SK-N-SH treated with all-trans-retinoic acid at 6 μM for 48 hours (cell line): Measurements from ENCODE around the gene MYH6.

Experiments used
- ATAC-seq: fragments of 200-7000 bp; cut with Tn5 transposase; 3 replicates; pipeline ENCODE4 v1.9.1; 2020; ENCODE audit warnings: mild to moderate bottlenecking, moderate library complexity
- ARNTL ChIP-seq: fragments of 450-650 bp; formaldehyde crosslinking; IDR thresholded peaks from 2 replicates; pipeline ENCODE4 v1.5.0; 2020; ENCODE audit warnings: low read depth, mild to moderate bottlenecking, moderate library complexity, borderline replicate concordance
- BACH2 ChIP-seq: fragments of 250-450 bp; sonication (Bioruptor Pico); IDR thresholded peaks from 2 replicates; pipeline ENCODE4 v1.9.0; 2021; ENCODE audit warnings: mild to moderate bottlenecking, borderline replicate concordance
- CREB5 ChIP-seq: fragments of 250-450 bp; sonication (Bioruptor Pico); IDR thresholded peaks from 2 replicates; pipeline ENCODE4 v1.5.1; 2020; ENCODE audit warnings: low read depth, mild to moderate bottlenecking, moderate library complexity
- CSDC2 ChIP-seq: fragments of 250-450 bp; sonication (Bioruptor Pico); IDR thresholded peaks from 2 replicates; pipeline ENCODE4 v1.5.0; 2020; ENCODE audit warnings: mild to moderate bottlenecking, moderate library complexity
- ESRRG ChIP-seq: fragments of 250-450 bp; sonication (Bioruptor Pico); IDR thresholded peaks from 2 replicates; pipeline ENCODE4 v1.6.1; 2021; ENCODE audit warnings: mild to moderate bottlenecking
- ISL1 ChIP-seq: fragments of 250-450 bp; sonication (Bioruptor Pico); IDR thresholded peaks from 2 replicates; pipeline ENCODE4 v2.1.2; 2022; ENCODE audit warnings: mild to moderate bottlenecking, moderate library complexity
- OSR1 ChIP-seq: fragments of 250-450 bp; sonication (Bioruptor Pico); IDR thresholded peaks from 2 replicates; pipeline ENCODE4 v1.8.0; 2022; ENCODE audit warnings: moderate library complexity, mild to moderate bottlenecking, inconsistent platforms
- PATZ1 ChIP-seq: fragments of 250-450 bp; sonication (Bioruptor Pico); IDR thresholded peaks from 2 replicates; pipeline ENCODE4 v1.8.0; 2020; ENCODE audit warnings: mild to moderate bottlenecking, moderate library complexity, borderline replicate concordance
- RARB ChIP-seq: fragments of 250-450 bp; sonication (Bioruptor Pico); IDR thresholded peaks from 2 replicates; pipeline ENCODE4 v1.8.0; 2021; ENCODE audit warnings: mild to moderate bottlenecking, moderate library complexity
- SNAI2 ChIP-seq: fragments of 250-450 bp; sonication (Bioruptor Pico); IDR thresholded peaks from 2 replicates; pipeline ENCODE4 v1.5.0; 2020; ENCODE audit warnings: mild to moderate bottlenecking, moderate library complexity
- TCF4 ChIP-seq: fragments of 250-450 bp; sonication (Bioruptor Pico); IDR thresholded peaks from 2 replicates; pipeline ENCODE4 v1.8.0; 2021; ENCODE audit warnings: mild to moderate bottlenecking, moderate library complexity, borderline replicate concordance
- TOX ChIP-seq: fragments of 250-450 bp; sonication (Bioruptor Pico); IDR thresholded peaks from 2 replicates; pipeline ENCODE4 v1.8.0; 2021; ENCODE audit warnings: mild to moderate bottlenecking, moderate library complexity, borderline replicate concordance
- TSHZ2 ChIP-seq: fragments of 250-450 bp; sonication (Bioruptor Pico); IDR thresholded peaks from 2 replicates; pipeline ENCODE4 v1.5.0; 2020; ENCODE audit warnings: mild to moderate bottlenecking, moderate library complexity
- ZC3H10 ChIP-seq: fragments of 250-450 bp; sonication (Bioruptor Pico); IDR thresholded peaks from 2 replicates; pipeline ENCODE4 v1.5.1; 2021; ENCODE audit warnings: mild to moderate bottlenecking, moderate library complexity
- ZFP3 ChIP-seq: fragments of 250-450 bp; sonication (Bioruptor Pico); IDR thresholded peaks from 2 replicates; pipeline ENCODE4 v1.5.0; 2020; ENCODE audit warnings: mild to moderate bottlenecking, moderate library complexity
- ZFP30 ChIP-seq: fragments of 450-650 bp; formaldehyde crosslinking; IDR thresholded peaks from 2 replicates; pipeline ENCODE4 v1.5.0; 2022; ENCODE audit warnings: mild to moderate bottlenecking, moderate library complexity
- ZNF565 ChIP-seq: fragments of 450-650 bp; formaldehyde crosslinking; conservative IDR thresholded peaks from 2 replicates; pipeline ENCODE4 v1.5.0; 2020; ENCODE audit warnings: low read depth, mild to moderate bottlenecking, moderate library complexity
- TF ChIP-seq, protein P1 (sequence below): fragments of 250-450 bp; sonication (Bioruptor Pico); IDR thresholded peaks from 2 replicates; pipeline ENCODE4 v1.8.0; 2021; ENCODE audit warnings: low read depth, mild to moderate bottlenecking, moderate library complexity, borderline replicate concordance
- TF ChIP-seq, protein P2 (sequence below): fragments of 250-450 bp; sonication (Bioruptor Pico); IDR thresholded peaks from 2 replicates; pipeline ENCODE4 v1.5.1; 2021; ENCODE audit warnings: mild to moderate bottlenecking, moderate library complexity

The MYH6 gene

DNA sequence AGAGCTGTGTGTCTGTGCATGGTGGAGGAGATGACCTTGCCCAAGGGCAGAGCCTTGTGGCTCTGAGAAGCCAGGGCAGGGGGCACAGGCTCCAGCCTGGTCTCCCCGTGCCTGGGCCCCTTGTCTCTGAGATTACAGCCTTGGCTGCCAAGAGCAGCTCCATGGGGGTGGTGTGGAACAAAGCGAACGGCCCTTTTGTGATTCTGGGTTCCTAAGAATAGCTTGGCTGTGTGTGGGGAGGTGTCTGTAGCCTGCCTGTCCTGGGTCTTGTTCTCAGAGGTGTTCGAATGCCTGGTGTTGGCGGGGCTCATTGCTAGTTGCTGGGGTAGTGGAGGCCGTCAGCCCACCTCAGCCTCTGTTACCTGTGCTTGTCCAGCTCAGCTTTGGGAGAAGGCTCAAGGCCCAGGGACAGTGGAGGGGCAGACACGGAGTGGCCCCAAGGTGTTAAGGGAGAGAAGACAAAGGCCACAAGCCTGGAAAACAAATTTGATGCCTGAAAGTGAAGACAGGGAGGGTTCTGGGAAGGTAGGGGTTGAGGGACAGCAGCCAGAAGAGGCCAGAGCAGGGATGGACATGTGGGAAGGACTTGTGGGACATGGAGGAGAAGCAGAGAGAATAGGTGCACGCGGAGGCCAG, 34.8 kb upstream of the MYH6 start:
- TF ChIP-seq ZFP3 (CRISPR knock-in tag), result no peak
- no peak for TF ChIP-seq ISL1 (CRISPR knock-in tag)
- no peak for TF ChIP-seq ESRRG (CRISPR knock-in tag)
- no peak for TF ChIP-seq ZFP30
- TF ChIP-seq TOX, result no peak
- no peak for TF ChIP-seq SNAI2
- TF ChIP-seq CSDC2, result no peak
- TF ChIP-seq CREB5 (CRISPR knock-in tag), result no peak
- TF ChIP-seq RARB (CRISPR knock-in tag), result no peak
- TF ChIP-seq ARNTL (CRISPR knock-in tag), result no peak
- no peak for TF ChIP-seq ZNF565 (CRISPR knock-in tag)
- no peak for TF ChIP-seq TSHZ2 (CRISPR knock-in tag)
- TF ChIP-seq BACH2 (CRISPR knock-in tag), result no peak
- TF ChIP-seq OSR1 (CRISPR knock-in tag), result no peak
- TF ChIP-seq, protein P1, sequence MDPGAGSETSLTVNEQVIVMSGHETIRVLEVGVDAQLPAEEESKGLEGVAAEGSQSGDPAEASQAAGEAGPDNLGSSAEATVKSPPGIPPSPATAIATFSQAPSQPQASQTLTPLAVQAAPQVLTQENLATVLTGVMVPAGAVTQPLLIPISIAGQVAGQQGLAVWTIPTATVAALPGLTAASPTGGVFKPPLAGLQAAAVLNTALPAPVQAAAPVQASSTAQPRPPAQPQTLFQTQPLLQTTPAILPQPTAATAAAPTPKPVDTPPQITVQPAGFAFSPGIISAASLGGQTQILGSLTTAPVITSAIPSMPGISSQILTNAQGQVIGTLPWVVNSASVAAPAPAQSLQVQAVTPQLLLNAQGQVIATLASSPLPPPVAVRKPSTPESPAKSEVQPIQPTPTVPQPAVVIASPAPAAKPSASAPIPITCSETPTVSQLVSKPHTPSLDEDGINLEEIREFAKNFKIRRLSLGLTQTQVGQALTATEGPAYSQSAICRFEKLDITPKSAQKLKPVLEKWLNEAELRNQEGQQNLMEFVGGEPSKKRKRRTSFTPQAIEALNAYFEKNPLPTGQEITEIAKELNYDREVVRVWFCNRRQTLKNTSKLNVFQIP (CRISPR knock-in tag), result no peak
- no peak for TF ChIP-seq ZC3H10 (CRISPR knock-in tag)
- TF ChIP-seq TCF4 (CRISPR knock-in tag), result no peak
- ATAC-seq, result no peak

- TF ChIP-seq TSHZ2 (CRISPR knock-in tag), result no peak
- TF ChIP-seq TOX, result no peak
- no peak for TF ChIP-seq CREB5 (CRISPR knock-in tag)
- TF ChIP-seq, protein P2, sequence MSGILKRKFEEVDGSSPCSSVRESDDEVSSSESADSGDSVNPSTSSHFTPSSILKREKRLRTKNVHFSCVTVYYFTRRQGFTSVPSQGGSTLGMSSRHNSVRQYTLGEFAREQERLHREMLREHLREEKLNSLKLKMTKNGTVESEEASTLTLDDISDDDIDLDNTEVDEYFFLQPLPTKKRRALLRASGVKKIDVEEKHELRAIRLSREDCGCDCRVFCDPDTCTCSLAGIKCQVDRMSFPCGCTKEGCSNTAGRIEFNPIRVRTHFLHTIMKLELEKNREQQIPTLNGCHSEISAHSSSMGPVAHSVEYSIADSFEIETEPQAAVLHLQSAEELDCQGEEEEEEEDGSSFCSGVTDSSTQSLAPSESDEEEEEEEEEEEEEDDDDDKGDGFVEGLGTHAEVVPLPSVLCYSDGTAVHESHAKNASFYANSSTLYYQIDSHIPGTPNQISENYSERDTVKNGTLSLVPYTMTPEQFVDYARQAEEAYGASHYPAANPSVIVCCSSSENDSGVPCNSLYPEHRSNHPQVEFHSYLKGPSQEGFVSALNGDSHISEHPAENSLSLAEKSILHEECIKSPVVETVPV (CRISPR knock-in tag), result no peak
- no peak for TF ChIP-seq ESRRG (CRISPR knock-in tag)
- TF ChIP-seq PATZ1 (CRISPR knock-in tag), result no peak
- TF ChIP-seq SNAI2, result no peak
- ATAC-seq, result no peak
Measured at GRCh38 chr14:23441076-23441475, 33.0 kb upstream of the MYH6 start.
